ENCODE measurements around the gene GIMAP7.
"Not testable (repeated sequence)": the region's sequence is repeated elsewhere in the genome, so short reads cannot be mapped to it uniquely, and the experiment has no call there.

GIMAP7 gene

DNA sequence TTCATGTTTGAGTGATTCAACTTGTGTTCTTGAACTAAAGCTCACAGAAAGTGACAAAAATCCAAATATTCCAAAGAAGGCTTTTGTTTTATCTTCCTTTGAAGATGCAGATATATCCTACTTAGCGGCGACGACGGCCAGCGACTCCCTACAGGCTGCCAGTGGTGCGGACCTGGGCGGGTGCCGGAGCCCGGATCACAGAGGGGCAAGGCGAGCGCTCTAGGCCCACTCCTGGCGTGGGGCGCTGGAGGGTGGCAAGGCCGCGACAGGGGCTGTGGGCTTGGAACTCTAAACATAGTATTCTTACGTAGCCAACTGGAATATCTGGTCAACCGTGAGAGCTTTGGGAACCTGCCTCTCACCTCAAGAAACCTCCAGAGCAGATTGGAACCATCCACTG lies 914 bp upstream of the GIMAP7 start:
- no peak for DNase-seq (ENCODE audit: low spot score)

DNA sequence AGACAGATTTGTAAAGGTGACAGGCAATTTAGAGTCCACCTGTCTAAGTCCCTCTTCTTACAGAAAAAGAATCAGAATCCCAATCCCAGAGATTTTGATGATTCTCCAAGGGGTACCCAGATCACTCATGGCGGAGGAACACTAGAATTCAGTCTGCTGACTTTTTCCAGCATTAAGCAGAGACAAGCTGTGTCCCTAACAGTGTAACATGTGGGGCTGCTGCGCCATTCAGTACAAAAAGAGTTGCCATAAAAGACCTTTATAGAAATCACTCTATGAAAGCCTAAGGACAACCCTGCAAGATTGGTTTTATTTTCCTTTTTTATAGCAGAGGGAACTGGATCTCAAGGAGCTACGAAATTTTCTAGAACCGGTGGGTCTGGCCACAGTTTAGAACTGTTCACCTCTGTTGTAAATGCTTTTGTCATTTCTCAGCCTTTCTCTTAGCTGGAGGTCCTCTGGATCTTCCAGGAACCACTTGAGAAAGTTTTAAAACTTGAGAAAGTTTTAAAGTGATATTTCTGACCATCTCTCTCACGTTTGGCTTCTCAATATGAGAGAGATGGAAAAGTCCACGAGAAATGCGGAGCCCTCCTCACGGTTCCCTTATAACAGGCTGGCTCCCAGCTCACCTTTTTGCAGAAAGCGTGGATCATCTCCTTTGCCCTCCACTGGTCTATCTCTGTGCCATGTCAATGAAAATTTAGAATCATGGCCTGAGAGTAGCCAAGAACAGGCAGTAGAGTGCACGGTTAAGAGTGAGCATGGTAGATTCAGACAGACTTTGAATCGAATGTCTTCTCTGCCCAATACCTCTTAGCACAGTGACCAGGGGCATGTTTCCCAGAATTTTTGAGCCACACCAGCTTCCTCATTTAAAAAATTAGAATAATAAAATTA lies 826 bp downstream of the GIMAP7 start:
- DNase-seq (ENCODE audit: low spot score) = no peak

DNA sequence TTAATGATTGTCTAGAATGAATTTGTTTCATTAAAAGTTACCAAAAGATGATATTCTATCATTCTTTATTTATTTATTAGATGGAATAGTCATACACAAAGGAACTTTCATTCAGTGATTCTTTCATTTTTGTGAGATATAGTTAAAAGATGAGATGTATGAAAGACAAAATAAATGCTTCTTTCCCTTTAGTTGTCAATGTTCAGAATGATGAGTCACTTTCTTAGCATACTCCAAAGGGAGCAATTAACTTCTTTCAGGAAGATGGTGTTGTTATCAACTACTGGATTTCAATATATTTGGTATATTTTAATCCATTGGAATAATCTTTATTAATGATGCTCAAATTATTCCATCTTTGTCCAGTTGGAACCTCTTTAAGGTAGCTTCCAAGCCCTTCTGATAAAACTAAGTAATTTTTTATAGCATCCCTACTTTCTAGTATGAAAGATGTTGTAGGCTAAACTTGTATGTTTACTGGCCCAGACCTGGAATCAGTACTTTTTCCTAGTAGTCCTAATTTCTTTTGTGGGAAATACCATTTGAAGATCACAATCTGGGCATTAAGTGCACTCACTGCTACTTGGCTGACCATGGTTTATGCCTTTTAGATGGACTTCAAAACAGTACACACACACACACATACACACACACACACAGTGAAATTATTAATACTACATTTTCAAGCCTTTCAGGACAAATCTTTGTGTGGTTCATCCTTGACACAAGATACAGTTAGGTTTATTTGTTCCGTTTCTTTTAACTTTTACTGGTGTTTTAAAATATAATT lies 2.5 kb downstream of the GIMAP7 start:
- no peak for DNase-seq (ENCODE audit: low spot score)

DNA sequence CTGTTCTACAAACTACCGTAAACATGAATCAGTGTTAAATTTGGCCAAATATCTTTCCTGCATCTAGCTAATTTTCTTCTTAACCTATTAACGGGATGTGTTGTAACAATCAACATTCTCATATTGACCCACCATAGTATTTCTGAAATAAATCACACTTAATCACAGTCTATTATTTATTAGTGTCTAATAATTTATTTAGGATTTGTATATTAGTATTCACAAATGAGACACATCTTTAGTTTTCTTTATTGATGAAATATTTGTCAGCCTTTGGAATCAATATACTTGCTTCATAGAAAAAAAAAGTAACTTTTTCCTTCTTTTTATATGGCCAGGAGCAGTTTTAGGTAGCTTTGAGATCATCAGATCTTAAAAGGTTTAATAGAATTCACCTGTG lies 4.6 kb downstream of the GIMAP7 start:
- DNase-seq (ENCODE audit: low spot score) = no peak

DNA sequence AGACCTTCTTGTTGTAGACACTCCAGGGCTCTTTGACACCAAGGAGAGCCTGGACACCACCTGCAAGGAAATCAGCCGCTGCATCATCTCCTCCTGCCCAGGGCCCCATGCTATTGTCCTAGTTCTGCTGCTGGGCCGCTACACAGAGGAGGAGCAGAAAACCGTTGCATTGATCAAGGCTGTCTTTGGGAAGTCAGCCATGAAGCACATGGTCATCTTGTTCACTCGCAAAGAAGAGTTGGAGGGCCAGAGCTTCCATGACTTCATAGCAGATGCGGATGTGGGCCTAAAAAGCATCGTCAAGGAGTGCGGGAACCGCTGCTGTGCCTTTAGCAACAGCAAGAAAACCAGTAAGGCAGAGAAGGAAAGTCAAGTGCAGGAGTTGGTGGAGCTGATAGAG lies 5.5 kb downstream of the GIMAP7 start:
- no peak for DNase-seq (ENCODE audit: low spot score)

DNA sequence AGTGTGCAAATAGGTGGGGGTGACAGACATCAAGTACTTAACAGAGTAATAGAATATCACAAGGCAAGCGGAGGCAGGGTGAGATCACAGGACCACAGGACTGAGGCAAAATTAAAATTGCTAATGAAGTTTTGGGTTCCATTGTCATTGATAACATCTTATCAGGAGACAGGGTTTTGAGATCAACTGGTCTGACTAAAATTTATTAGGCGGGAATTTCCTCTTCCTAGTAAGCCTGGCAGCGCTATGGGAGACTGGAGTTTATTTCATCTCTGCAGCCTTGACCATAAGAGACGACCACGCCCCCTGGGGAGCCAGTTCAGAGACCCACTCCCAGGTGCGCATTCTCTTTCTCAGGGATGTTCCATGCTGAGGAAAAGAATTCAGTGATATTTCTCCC lies 8.3 kb downstream of the GIMAP7 start:
- DNase-seq (ENCODE audit: low spot score) = not testable (repeated sequence)

DNA sequence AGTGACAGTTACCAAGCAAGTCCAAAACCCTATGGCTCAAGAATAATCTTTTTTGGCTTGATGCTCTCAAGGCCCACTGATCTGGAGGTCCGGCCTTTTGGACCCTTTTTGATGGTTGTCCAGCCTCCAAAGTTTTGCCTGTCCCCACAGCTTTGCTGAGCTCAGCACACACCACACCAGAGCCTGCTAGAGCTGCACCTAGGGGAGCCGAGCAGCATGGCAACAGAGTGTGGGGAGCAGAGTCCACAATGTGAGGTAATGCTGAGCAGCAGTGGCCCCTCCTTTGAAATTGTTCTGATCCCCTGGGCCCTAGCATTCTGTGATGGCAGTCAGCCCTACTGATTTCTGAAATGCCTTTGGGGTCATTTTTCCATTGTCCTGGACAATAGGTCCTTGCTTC lies 9.3 kb downstream of the GIMAP7 start:
- no peak for DNase-seq (ENCODE audit: low spot score)

DNA sequence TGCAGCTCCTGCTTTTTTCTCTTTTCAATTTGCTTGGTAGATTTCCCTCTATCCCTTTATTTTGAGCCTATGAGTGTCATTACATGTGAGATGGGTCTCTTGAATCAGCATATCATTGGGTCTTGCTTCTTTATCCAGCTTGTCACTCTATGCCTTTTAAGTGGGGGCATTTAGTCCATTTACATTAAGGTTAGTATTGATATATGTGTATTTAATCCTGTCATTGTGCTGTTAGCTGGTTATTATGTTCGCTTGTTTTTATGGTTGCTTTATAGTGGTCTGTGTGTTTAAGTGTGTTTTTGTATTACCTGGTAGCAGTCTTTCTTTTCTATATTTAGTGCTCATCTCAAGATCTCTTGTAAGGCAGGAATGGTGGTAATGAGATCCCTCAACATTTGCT lies 17.0 kb downstream of the GIMAP7 start:
- no peak for DNase-seq (ENCODE audit: low spot score)

DNA sequence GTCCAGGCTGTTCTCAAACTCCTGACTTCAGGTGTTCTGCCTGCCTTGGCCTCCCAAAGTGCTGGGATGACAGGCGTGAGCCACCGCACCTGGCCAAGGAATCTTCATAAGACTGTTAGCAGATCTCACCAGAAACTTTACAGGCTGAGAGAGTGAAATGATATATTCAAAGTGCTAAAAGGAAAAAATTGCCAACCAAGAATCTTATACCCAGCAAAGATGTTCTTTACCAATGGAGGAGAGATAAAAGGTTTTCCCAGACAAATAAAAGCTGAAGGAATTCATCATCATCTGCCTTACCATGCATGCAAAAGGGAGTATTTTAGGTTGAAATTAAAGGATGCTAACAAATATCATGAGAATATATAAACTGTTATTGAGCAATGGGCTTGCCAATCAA lies 23.6 kb downstream of the GIMAP7 start:
- no peak for DNase-seq (ENCODE audit: low spot score)

DNA sequence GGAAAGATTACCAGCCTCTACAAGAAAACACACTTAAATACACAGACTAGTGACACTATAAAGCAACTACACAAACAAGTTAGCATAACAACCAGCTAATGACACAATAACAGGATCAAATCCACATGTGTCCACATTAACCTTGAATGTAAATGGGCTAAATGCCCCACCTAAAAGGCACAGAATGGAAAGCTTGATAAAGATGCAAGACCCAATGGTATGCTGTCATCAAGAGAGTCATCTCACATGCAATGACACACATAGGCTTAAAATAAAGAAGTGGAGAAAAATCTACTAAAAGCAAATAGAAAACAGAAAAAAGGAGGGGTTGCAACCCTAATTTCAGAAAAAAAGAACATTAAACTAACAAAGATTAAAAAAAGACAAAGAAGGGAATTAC lies 38.5 kb downstream of the GIMAP7 start:
- no peak for DNase-seq (ENCODE audit: low spot score)

DNA sequence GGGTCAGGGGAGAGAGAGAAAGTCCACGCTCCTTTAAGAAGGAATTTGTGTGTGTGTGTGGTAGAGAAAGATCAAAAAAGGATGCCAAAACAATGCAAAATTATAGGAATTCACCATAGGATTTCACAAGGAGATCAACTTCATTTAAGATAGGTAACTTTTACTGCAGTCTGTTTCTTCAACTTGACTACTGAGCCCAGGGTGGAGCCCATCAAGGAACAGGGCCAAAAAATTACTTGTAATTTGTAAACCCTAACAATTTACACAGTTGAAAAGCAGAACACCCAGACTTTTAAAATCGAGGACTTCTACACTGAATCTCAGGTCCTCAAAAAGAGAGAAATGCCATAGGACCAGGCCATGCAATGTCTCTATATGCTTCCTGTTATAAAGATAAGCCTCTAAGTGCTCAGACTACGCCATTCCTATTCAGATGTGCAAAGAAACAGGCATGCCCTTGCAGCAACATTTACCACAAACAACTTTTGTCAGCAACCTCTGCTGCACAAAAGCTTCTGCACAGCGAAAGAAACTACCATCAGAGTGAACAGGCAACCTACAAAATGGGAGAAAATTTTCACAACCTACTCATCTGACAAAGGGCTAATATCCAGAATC lies 42.0 kb downstream of the GIMAP7 start:
- DNase-seq (ENCODE audit: low spot score) = no peak

DNA sequence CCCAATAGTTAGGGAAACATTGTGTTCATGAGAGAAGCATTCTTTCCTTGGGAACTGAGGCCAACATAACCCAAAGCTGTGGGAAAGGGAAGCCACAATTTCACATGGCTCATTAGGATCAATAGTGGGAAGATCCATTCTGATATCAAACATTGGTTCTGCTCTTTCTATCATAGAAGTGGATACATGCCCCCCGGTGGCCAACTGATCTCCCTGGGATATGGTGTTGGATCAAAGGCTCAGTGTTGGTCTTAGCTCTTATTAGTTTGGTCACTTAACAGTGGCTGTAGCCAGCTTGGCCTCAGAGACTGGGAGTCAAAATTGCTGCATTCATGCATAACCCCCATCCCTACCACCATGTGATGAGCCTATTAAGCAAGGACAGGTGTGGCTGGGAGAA lies 45.8 kb downstream of the GIMAP7 start:
- no peak for DNase-seq (ENCODE audit: low spot score)

DNA sequence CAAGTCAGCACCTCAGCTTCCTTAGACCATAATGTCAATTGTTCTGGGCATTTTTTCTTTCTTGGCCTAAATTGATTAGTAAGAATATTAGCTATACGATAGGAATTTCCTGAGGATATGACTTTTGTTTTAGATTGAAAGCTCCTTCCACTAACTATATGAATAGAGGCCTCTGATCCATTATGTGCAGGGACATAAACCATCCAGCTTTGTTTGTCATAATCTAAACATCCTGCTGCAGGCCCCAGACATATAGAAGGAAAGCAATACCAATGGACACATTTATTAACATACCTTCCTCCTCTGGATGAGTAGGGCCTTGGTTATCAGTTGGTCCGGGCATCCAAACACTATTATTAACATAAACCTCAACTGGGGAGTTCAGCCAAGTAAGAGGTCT lies 48.2 kb downstream of the GIMAP7 start:
- no peak for DNase-seq (ENCODE audit: low spot score)

DNA sequence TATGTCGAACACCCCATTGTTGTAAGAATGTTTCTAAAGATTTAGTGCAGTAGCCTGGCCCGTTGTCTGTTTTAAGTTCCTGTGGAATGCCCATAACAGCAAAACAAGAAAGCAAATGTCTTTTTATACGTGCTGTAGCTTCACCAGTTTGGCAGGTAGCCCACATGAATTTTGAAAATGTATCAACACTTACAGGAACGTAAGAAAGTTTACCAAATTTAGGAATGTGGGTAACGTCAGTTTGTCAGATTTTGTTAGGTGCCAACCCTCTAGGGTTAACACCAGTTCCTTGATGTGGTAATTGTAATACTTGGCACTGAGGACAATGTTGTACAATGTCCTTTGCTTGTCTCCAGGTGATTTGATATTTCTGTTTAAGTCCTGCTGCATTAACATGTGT lies 49.3 kb downstream of the GIMAP7 start:
- no peak for DNase-seq (ENCODE audit: low spot score)

DNA sequence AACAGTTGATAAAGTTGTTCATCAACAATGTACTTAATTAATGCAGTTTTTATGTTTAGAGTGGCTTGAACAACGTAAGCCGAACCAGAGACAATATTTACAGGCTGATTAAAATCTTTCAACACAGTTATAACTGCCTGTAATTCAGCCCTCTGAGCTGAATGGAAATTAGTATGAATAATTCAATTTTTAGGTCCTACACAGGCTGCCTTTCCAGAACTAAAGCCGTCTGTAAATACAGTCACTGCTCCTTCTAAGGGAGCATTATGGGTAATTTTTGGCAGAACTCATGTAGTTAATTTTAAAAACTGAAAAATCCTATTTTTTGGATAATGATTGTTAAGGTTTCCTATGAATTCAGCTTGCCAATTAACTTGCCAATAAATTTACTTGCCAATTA lies 49.9 kb downstream of the GIMAP7 start:
- no peak for DNase-seq (ENCODE audit: low spot score)

DNA sequence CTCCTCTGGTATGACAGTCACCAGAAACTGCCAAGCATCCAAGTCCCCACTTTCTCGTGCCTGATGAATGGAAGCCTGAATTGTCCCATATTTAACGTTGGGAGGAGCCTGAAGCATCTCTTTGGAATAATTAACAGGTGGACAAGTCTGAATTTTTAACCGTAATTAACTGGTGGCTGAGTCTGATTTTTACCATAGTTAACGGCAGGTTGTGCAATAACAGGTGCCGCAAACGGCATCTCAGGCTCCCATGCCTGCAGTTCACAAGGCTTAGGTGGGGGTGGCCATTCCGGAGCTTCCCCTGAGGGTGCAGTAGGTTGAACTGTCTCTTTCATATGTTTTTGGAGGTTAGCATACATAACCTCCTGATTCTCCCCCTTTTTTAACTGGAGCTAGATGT lies 50.6 kb downstream of the GIMAP7 start:
- no peak for DNase-seq (ENCODE audit: low spot score)

DNA sequence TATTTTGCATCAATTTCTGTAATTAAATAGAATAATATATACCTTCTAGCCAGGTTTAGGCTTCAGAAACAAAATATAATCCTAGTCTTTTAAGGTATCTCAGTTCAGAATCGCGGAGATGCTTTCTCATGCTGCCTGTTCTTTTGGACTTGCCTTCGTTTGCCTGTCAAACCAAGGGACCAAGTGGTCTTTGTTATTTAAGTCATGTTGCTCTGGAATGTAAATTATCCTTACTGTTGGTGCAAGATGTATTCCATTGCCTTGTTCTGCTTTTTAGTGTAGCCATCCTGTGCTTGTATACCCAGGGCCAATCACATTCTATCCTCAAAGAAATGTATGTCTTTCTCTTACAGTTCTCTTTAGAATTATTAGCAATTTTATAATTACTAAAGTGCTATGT lies 51.5 kb downstream of the GIMAP7 start:
- no peak for DNase-seq (ENCODE audit: low spot score)

DNA sequence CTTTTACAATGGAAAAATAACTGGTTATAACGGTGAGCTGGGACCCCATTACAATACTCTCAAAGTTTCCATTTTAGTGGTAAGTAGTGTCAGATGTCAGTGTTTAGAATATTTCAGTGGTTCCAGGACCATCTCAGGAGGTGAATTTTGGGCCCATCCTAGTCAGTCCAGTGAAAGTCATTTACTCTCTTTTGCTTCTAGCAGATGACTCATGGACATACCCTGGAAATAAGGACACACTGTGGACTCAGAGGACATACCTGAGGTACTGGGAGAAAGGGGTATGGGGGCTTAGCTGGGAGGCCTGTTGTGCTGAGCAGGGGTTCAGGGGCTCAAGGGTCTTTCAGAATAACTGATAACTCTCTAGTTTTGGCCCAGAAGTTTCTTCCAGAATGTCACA lies 51.9 kb downstream of the GIMAP7 start:
- DNase-seq (ENCODE audit: low spot score) = no peak

DNA sequence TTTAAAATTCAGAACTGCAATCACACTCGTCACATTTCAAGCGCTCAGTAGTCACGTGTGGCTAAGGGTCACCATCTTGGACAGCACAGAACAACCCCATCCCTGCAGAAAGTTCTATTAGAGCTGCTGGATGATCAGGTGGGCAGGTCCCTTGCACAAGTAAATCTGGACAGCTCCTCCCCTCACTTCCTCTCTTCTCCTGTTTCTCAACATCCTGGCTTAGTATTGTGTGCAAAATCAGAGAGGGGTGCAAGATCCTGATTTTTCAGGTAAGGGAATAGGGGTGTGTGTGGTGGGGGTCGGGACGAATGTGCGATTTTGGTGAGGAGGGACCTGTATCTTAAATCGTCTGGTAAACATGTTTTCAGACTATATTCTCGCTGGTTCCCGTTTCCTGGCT lies 52.5 kb downstream of the GIMAP7 start, which contains the start of gene GIMAP4:
TSS of gene GIMAP4 (plus strand) at position 222 of the 400 bp plus-strand sequence. CDS start 2,512 bp downstream, outside the sequence.
- DNase-seq (ENCODE audit: low spot score) = no peak

DNA sequence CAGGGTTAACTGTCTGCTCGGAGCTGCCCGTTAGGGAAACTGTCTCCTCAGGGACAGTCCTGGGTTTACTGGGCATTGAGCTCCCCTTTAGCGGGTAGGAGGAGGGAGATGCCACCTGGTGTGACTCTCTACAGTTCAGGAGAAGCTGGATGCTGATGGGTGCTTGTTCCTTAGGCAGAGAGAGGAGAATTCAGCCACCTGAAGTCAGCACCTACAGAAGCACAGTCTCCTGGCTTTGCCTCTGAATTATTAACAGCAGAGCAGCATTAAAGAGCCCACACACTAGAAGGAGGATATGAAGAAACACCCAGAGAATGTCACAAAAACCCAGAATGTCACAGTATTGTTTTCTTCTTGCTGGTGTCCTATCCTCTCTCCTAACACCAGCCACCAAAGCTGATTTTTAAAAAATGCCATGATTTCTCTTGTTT lies 53.2 kb downstream of the GIMAP7 start:
- no peak for DNase-seq (ENCODE audit: low spot score)

DNA sequence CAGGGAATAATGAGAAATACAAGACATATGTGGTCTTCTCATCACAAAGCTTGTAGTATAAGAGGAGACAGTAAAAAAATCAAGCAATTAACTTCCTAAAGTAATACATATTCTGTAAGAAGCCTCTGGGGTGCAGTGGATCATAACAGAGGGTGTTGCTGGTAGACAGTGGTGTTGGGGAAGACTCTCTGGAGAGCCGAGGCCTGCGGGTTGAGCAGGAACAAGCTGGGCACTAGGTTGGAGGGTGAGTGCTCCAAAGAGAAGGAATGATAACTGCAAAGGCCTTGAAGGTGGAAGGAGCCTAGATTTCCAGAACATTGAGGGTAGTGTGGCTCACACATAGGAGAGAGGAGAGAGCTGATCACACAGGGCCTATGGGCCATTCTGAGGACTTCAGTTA lies 54.0 kb downstream of the GIMAP7 start:
- no peak for DNase-seq (ENCODE audit: low spot score)

DNA sequence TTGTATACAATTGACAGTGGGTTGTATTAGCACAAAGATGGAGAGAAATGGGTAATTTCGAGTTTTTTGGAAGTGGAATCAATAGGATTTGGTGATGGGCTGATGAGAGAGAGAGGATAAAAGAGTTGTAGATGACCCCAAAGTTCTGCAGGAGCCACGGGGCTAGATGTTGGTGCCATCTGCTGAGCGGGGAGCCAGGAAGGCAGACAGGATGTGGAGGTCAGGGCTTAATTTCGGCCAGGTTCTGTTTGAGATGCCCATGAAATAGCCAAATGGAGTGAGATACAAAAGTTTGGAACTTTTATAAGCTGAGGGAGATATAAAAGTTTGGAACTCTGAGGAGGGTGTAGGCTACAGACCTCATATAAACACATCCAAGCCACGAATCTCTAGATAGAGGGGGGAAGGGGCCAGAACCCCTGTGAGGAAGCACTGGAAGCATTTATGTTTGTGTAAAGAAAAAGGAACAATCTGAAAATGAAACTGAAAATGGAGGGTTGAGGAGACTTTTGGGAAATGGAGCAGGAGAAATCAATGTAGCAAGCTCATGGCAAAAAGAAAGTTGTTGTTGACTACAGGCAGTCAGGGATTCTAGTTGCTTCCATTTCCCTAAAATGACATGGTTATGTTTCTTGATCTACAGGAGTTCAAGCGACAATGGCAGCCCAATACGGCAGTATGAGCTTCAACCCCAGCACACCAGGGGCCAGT lies 54.7 kb downstream of the GIMAP7 start:
- DNase-seq (ENCODE audit: low spot score) = no peak
